Kidney (tissue), 14 donors: ENCODE results near the gene MBOAT1. TPM values are rescaled to one million over a fixed set of nuclear protein-coding genes. Genes with fewer than 3 reads are reported as not detected.
"Not testable (repeated sequence)": the region's sequence is repeated elsewhere in the genome, so short reads cannot be mapped to it uniquely, and the experiment has no call there.

Source experiments
- DNase-seq, 5 donors: peaks; one replicate each; pipeline ENCODE4 v3.0.0-alpha.2; 2013 to 2020
- FAIRE-seq: peaks from 2 replicates; lab custom pipeline; 2012; peaks lifted over from hg19 to GRCh38; lab: Jason Lieb, UNC
- H3K27ac ChIP-seq, 2 donors: one replicate each; pipeline ENCODE4 v1.7.0; 2013; ENCODE audit warnings: low read depth in 2 of 2, low read length in 2 of 2, inconsistent platforms in 1 of 2
- H3K27me3 ChIP-seq: one replicate; pipeline ENCODE4 v1.7.1; 2013; ENCODE audit warnings: low read length, inconsistent platforms; ENCODE audit not compliant: control insufficient read depth, insufficient read depth
- H3K36me3 ChIP-seq, 3 donors: one replicate each; pipeline versions ENCODE4 v1.7.0 to v1.7.1; 2013; ENCODE audit warnings: low read length in 3 of 3, control low read depth in 1 of 3, inconsistent platforms in 1 of 3; ENCODE audit not compliant: insufficient read depth in 3 of 3, control insufficient read depth in 2 of 3
- H3K4me1 ChIP-seq, 3 donors: one replicate each; pipeline versions ENCODE4 v1.7.0 to v1.7.1; 2013; ENCODE audit warnings: low read length in 3 of 3, inconsistent platforms in 1 of 3, low read depth in 1 of 3; ENCODE audit not compliant: control insufficient read depth in 2 of 3, insufficient read depth in 2 of 3
- H3K4me3 ChIP-seq, 3 donors: one replicate each; pipeline versions ENCODE4 v1.7.0 to v1.8.1; 2013; ENCODE audit warnings: low read length in 3 of 3, control low read depth in 1 of 3, inconsistent platforms in 1 of 3
- H3K9ac ChIP-seq, 3 donors: one replicate each; pipeline versions ENCODE4 v1.7.0 to v1.7.1; 2013; ENCODE audit warnings: low read length in 3 of 3, control low read depth in 1 of 3, inconsistent platforms in 1 of 3
- H3K9me3 ChIP-seq, 3 donors: one replicate each; pipeline versions ENCODE4 v1.7.0 to v1.7.1; 2013; ENCODE audit warnings: low read length in 3 of 3, control low read depth in 1 of 3, inconsistent platforms in 1 of 3; ENCODE audit not compliant: control insufficient read depth in 2 of 3, insufficient read depth in 1 of 3
- CTCF ChIP-seq: IDR thresholded peaks from 3 replicates; pipeline ENCODE4 v1.5.1; 2012; ENCODE audit warnings: mild to moderate bottlenecking, moderate library complexity, borderline replicate concordance; ENCODE audit not compliant: insufficient read depth; ENCODE audit errors: extremely low read depth
- intact Hi-C: fragments of 100-400 bp; cut with DNase I; formaldehyde crosslinking; loops from one replicate; pipeline ENCODE4 v1.11.1; 2022
- polyA plus RNA-seq: library from polyadenylated mRNA; stranded (reverse); fragments of 350-450 nt; fragmentation: Illumina TruSeq; extraction: RNeasy Lipid Tissue Mini Kit (QIAGEN cat#74804); gene quantifications from one replicate; pipeline ENCODE4 v1.2.3, GENCODE V29; 2014; ENCODE audit warnings: low read depth, low replicate concordance; ENCODE audit not compliant: insufficient read depth
- total RNA-seq: library from RNA; stranded (reverse); fragmentation: NEBNext Ultra II Directional; extraction: Animal tissue kit (Norgen Biotek cat#: 25700); gene quantifications from one replicate; pipeline ENCODE4 v1.2.1, GENCODE V29; 2021
- donor health status: control.
- donor health status: control.
- donor health status: control.
- donor health status: control.
- donor health status: control.
- donor health status: DM: yes; HTN: yes; CAD: no.
- donor health status: Normal renal cell carcinoma (clear cell type).

Gene MBOAT1
- total and polyA plus RNA-seq, 2 donors from 2014 or later, result 1.9 to 15.1 TPM

- intact Hi-C loops, result no loop called here
- Histone ChIP-seq H3K9me3 (no peaks in the 10 kb centered on the region), H3K36me3 (no peaks in the 10 kb centered on the region), H3K27ac (peak overlapping the region in 1 of 2 donors; percentile 79), H3K4me1 (peaks cover 0 to 14% (median 0%) of the 10 kb centered on the region in 3 donors), H3K4me3 (no peak overlapping the region), H3K9ac (no peak overlapping the region), H3K27me3 (no peaks in the 10 kb centered on the region)
- FAIRE-seq (no peak), DNase-seq (no peak)
- no peak for TF ChIP-seq CTCF
Observed at GRCh38 chr6:20182069-20182468, 30.2 kb downstream of the MBOAT1 start.

- TF ChIP-seq CTCF, result no peak
- FAIRE-seq (no peak), DNase-seq (peak in 2 of 5 donors; percentile 31 to 32)
- no peak overlapping the region for H3K9ac ChIP-seq
- no peaks in the 10 kb centered on the region for H3K9me3 ChIP-seq
- peaks cover 0 to 14% (median 0%) of the 10 kb centered on the region in 3 donors for H3K4me1 ChIP-seq
- peak overlapping the region; percentile 18 to 81 for H3K27ac ChIP-seq
- H3K4me3 ChIP-seq, result no peak overlapping the region
- H3K27me3 ChIP-seq, result no peaks in the 10 kb centered on the region
- intact Hi-C loops, result no loop called here
- H3K36me3 ChIP-seq, result no peaks in the 10 kb centered on the region
Observed at GRCh38 chr6:20180935-20181334, 31.3 kb downstream of the MBOAT1 start.

GRCh38 chr6:20179287-20180045 is 32.8 kb downstream of the MBOAT1 start:
- H3K9ac ChIP-seq, H3K36me3 ChIP-seq, H3K9me3 ChIP-seq, H3K27ac ChIP-seq, FAIRE-seq, DNase-seq, H3K4me3 ChIP-seq, H3K27me3 ChIP-seq, intact Hi-C loops: not testable (repeated sequence)
- H3K4me1 ChIP-seq, result peaks cover 0 to 14% (median 0%) of the 10 kb centered on the region in 3 donors

- TF ChIP-seq CTCF, result no peak
- no peak overlapping the region for H3K9ac ChIP-seq
- intact Hi-C loops, result no loop called here
Observed at GRCh38 chr6:20178327-20178726, 33.9 kb downstream of the MBOAT1 start.

More at GRCh38 chr6:20178327-20178726, 33.9 kb downstream of the MBOAT1 start:
- Histone ChIP-seq H3K4me1 (peaks cover 0 to 13% (median 0%) of the 10 kb centered on the region in 3 donors), H3K27ac (no peak overlapping the region), H3K9me3 (no peaks in the 10 kb centered on the region), H3K36me3 (no peaks in the 10 kb centered on the region), H3K27me3 (no peaks in the 10 kb centered on the region), H3K4me3 (no peak overlapping the region)
- DNase-seq (no peak), FAIRE-seq (no peak)
